Keratinocyte (primary cell): ENCODE data around the gene FERMT3. TPM values are rescaled to one million over a fixed set of nuclear protein-coding genes. Genes with fewer than 3 reads are reported as not detected.
A peak's percentile ranks its signal among the peaks of the same experiment; 100 is the strongest.

Experiments
- DNase-seq: peaks from one replicate; pipeline ENCODE4 v3.0.0-alpha.2; 2011; ENCODE audit warnings: low read depth, missing footprints, low spot score
- FAIRE-seq: peaks from 2 replicates; lab custom pipeline; 2011; peaks lifted over from hg19 to GRCh38; lab: Jason Lieb, UNC
- H2AFZ ChIP-seq: 2 replicates; pipeline ENCODE4 v1.6.0; 2012; ENCODE audit warnings: low read length, control low read depth, inconsistent platforms; ENCODE audit not compliant: control insufficient read depth
- H3K27ac ChIP-seq: 2 replicates; pipeline ENCODE4 v1.5.1; 2011; ENCODE audit warnings: low read length; ENCODE audit not compliant: control insufficient read depth, insufficient read depth
- H3K27me3 ChIP-seq: 3 replicates; pipeline ENCODE4 v1.6.0; 2011; ENCODE audit warnings: low read length; ENCODE audit not compliant: control insufficient read depth, insufficient read depth; ENCODE audit errors: extremely low read depth
- H3K36me3 ChIP-seq, 2 experiments: 2 replicates in 1 of 2; 3 replicates in 1 of 2; pipeline ENCODE4 v1.5.1; 2011; ENCODE audit warnings: low read length in 2 of 2, mild to moderate bottlenecking in 1 of 2; ENCODE audit not compliant: control insufficient read depth in 2 of 2, insufficient read depth in 2 of 2; ENCODE audit errors: extremely low read depth in 1 of 2
- H3K4me1 ChIP-seq: 3 replicates; pipeline ENCODE4 v1.5.1; 2011; ENCODE audit warnings: low read length; ENCODE audit not compliant: control insufficient read depth, insufficient read depth; ENCODE audit errors: extremely low read depth
- H3K4me2 ChIP-seq: 3 replicates; pipeline ENCODE4 v1.6.0; 2011; ENCODE audit warnings: low read depth, low read length; ENCODE audit not compliant: control insufficient read depth, insufficient read depth; ENCODE audit errors: extremely low read depth
- H3K4me3 ChIP-seq, 3 experiments: fragments of 200-600 bp in 1 of 3; sonication (generic) in 1 of 3; 2 replicates in 2 of 3; 3 replicates in 1 of 3; pipeline ENCODE4 v1.5.1; 2011 to 2016; ENCODE audit warnings: low read length in 3 of 3, mild to moderate bottlenecking in 3 of 3, control low read depth in 2 of 3, inconsistent platforms in 1 of 3, low read depth in 1 of 3, mixed read lengths in 1 of 3, mixed run types in 1 of 3, moderate library complexity in 1 of 3; ENCODE audit not compliant: control insufficient read depth in 2 of 3, insufficient read depth in 2 of 3; ENCODE audit errors: extremely low read depth in 1 of 3
- H3K79me2 ChIP-seq: 2 replicates; pipeline ENCODE4 v1.6.0; 2012; ENCODE audit warnings: low read length; ENCODE audit not compliant: control insufficient read depth, insufficient read depth
- H3K9ac ChIP-seq: 3 replicates; pipeline ENCODE4 v1.6.0; 2011; ENCODE audit warnings: low read length; ENCODE audit not compliant: control insufficient read depth, insufficient read depth; ENCODE audit errors: extremely low read depth
- H3K9me1 ChIP-seq: 3 replicates; pipeline ENCODE4 v1.6.0; 2011; ENCODE audit warnings: low read length; ENCODE audit not compliant: control insufficient read depth, insufficient read depth; ENCODE audit errors: extremely low read depth
- H3K9me3 ChIP-seq: 2 replicates; pipeline ENCODE4 v1.5.1; 2012; ENCODE audit warnings: low read depth, low read length; ENCODE audit not compliant: control insufficient read depth
- H4K20me1 ChIP-seq: 3 replicates; pipeline ENCODE4 v1.6.0; 2011; ENCODE audit warnings: low read length; ENCODE audit not compliant: control insufficient read depth, insufficient read depth; ENCODE audit errors: extremely low read depth
- EZH2 ChIP-seq: IDR thresholded peaks from one replicate; pipeline ENCODE4 v1.6.1; 2012; ENCODE audit warnings: inconsistent platforms, mild to moderate bottlenecking, low read length, moderate library complexity
- dilution Hi-C: fragments of 300-500 bp; cut with MboI; formaldehyde crosslinking; loops from one replicate; pipeline ENCODE4 v1.7.0; 2020; ENCODE audit warnings: low sequenced_read_pairs; ENCODE audit not compliant: extremely low pct_ligation_motif_present
- polyA plus RNA-seq, 5 experiments: library from polyadenylated mRNA; depleted of rRNA in 3 of 5; stranded (reverse) in 3 of 5; stranded (forward) in 1 of 5; unstranded in 1 of 5; fragments of >200 nt; gene quantifications; 1 replicate in 1 of 5; 2 replicates in 3 of 5; 3 replicates in 1 of 5; pipeline versions ENCODE4 v1.2.1 to v1.2.3, GENCODE V29; 2011 to 2012; ENCODE audit warnings: missing spikeins in 2 of 5, low read depth in 1 of 5, low replicate concordance in 1 of 5
- TF ChIP-seq, protein P1 (sequence below), 3 experiments: IDR thresholded peaks in 1 of 3; conservative IDR thresholded peaks in 1 of 3; optimal IDR thresholded peaks in 1 of 3; 2 replicates in 2 of 3; 3 replicates in 1 of 3; pipeline versions ENCODE3 to v1.5.1; 2011; ENCODE audit warnings: low read length in 3 of 3, mild to moderate bottlenecking in 3 of 3, moderate library complexity in 2 of 3, control low read depth in 1 of 3, inconsistent platforms in 1 of 3; ENCODE audit not compliant: insufficient read depth in 2 of 3; ENCODE audit errors: extremely low read depth in 1 of 3

The FERMT3 gene
- polyA plus RNA-seq, 1 donor (not counting 4 experiments of a cell fraction or from before 2014, with no cell fraction given), result 0.98 TPM

DNA sequence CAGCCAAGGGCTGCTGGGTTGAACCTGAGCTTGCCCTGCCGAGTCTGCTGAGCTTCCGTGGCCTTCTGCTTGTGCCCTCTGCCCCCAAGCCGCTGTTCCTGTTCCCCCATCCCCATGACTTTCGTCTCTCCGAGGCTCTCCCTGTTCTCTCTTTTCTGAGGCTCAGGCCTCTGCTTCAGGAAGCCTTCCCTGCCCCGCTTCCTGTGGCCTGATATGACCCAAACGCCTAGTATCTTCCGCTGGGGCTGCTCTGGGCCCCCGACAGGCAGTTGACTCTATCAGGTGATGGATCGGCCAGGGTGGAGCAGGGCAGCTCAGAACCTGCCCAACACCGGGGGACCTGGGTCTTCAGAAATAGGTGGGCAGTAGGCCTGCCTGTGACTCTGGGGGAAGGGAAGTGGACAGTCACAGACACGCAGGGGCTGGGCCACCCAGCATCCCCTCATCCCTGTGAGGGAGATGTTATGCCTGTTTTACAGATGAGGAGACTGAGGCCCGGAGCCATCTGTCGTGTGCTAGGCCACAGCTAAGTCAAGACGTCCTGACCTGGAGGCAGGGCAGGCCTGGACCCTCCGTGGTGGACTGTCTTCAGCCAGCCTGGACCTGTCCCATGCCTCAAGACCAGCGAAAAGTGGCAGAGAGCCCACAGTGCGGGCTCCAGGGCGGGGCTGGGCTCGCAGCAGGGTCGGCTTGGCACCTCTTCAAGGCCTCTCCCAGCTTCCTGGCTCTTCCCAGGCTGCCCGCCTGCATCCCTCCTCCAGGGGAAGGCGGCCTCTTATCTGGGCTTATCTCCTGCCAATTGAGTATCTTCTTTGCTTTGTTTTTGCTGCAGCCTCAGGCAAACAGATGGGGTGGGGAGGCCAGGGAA is 61.7 kb downstream of the FERMT3 start:
- Histone ChIP-seq H3K4me3 (peak overlapping the region in 1 of 3 experiments; percentile 70), H3K4me2 (peak overlapping the region; percentile 87), H2AFZ (no peak overlapping the region), H3K27me3 (no peaks in the 10 kb centered on the region), H3K9me1 (no peaks in the 10 kb centered on the region), H3K79me2 (no peaks in the 10 kb centered on the region), H3K9ac (peak overlapping the region; percentile 72), H3K4me1 (peaks cover 56% of the 10 kb centered on the region), H3K36me3 (peaks cover 19 to 42% of the 10 kb centered on the region in 2 experiments), H4K20me1 (no peaks in the 10 kb centered on the region), H3K27ac (peak overlapping the region; percentile 78), H3K9me3 (no peaks in the 10 kb centered on the region)
- no peak for TF ChIP-seq EZH2
- TF ChIP-seq, protein P1, sequence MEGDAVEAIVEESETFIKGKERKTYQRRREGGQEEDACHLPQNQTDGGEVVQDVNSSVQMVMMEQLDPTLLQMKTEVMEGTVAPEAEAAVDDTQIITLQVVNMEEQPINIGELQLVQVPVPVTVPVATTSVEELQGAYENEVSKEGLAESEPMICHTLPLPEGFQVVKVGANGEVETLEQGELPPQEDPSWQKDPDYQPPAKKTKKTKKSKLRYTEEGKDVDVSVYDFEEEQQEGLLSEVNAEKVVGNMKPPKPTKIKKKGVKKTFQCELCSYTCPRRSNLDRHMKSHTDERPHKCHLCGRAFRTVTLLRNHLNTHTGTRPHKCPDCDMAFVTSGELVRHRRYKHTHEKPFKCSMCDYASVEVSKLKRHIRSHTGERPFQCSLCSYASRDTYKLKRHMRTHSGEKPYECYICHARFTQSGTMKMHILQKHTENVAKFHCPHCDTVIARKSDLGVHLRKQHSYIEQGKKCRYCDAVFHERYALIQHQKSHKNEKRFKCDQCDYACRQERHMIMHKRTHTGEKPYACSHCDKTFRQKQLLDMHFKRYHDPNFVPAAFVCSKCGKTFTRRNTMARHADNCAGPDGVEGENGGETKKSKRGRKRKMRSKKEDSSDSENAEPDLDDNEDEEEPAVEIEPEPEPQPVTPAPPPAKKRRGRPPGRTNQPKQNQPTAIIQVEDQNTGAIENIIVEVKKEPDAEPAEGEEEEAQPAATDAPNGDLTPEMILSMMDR (optimal IDR thresholded peaks at IDR 0.05 in 1 of 3, IDR thresholded peaks at IDR 0.05 in 1 of 3, conservative IDR thresholded peaks at IDR 0.05 in 1 of 3; ENCODE audit: extremely low read depth in 1 of 3, insufficient read depth in 2 of 3, low read length in 3 of 3), result no peak
- dilution Hi-C loops, result no loop called here
- FAIRE-seq (no peak), DNase-seq (no peak)

DNA sequence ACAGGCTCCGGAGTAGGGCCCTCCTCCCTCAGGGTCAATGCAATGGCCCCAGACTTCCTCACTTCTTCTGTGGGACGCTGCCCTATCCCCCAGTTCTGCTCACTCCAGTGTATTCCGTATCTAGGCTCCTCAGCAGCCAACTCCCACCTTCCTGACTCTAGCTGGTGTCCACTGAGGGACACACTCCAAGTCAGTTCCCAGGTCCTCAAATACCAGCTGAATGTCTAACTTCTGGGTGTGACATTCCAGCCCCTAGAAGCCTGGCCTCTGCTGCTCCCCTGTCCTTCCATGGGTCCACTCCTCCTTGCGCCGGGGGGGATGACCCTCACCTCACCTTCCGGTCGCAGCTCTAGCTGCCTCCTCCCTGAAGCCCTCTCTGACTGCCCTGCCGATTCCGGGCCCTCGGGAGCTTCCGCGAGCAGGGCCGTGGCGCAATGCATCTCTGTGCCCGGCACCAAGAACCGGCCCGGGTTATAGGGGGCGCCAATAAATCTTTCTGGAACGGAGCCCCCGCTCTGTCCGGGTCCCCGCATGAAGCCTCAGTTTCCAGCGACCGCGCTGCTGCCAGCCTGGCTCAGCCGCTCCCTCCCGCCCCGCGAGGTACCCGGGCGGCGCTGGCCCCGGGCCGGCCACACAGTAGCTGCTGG is 62.5 kb downstream of the FERMT3 start:
- Histone ChIP-seq H3K27me3 (no peaks in the 10 kb centered on the region), H4K20me1 (no peaks in the 10 kb centered on the region), H3K36me3 (peaks cover 16 to 34% of the 10 kb centered on the region in 2 experiments), H3K4me3 (peak overlapping the region; percentile 35 to 70 (median 65)), H3K9me3 (no peaks in the 10 kb centered on the region), H3K27ac (peak overlapping the region; percentile 78), H2AFZ (no peak overlapping the region), H3K9ac (peak overlapping the region; percentile 72), H3K9me1 (no peaks in the 10 kb centered on the region), H3K79me2 (no peaks in the 10 kb centered on the region), H3K4me1 (peaks cover 55% of the 10 kb centered on the region), H3K4me2 (peak overlapping the region; percentile 87)
- dilution Hi-C loops, result no loop called here
- FAIRE-seq (no peak), DNase-seq (no peak)
- no peak for TF ChIP-seq EZH2
- TF ChIP-seq, protein P1 (optimal IDR thresholded peaks at IDR 0.05 in 1 of 3, IDR thresholded peaks at IDR 0.05 in 1 of 3, conservative IDR thresholded peaks at IDR 0.05 in 1 of 3; ENCODE audit: extremely low read depth in 1 of 3, insufficient read depth in 2 of 3, low read length in 3 of 3), result no peak
